Breast epithelium (tissue), 3 donors: ENCODE measurements around the gene TAGLN.
"Not testable (repeated sequence)": the region's sequence is repeated elsewhere in the genome, so short reads cannot be mapped to it uniquely, and the experiment has no call there.

ENCODE experiments used
- CTCF ChIP-seq, 3 donors: fragments of 450-650 bp; IDR thresholded peaks; one replicate each; pipeline ENCODE4 v1.5.1; 2016 to 2017; ENCODE audit warnings: antibody characterized with exemption in 3 of 3, mild to moderate bottlenecking in 3 of 3, moderate library complexity in 3 of 3
- POLR2A ChIP-seq: fragments of 450-650 bp; IDR thresholded peaks from one replicate; pipeline ENCODE4 v1.6.1; 2016; ENCODE audit warnings: antibody characterized with exemption, mild to moderate bottlenecking, moderate library complexity
- POLR2AphosphoS5 ChIP-seq, 3 donors: sonication (generic); formaldehyde crosslinking; IDR thresholded peaks; one replicate each; pipeline ENCODE4 v1.6.1; 2017; ENCODE audit warnings: antibody characterized with exemption in 3 of 3

GRCh38 chr11:117206111-117206510, 6.9 kb downstream of the TAGLN start:
- TF ChIP-seq CTCF (IDR thresholded peaks at IDR 0.05); POLR2A; POLR2AphosphoS5 (IDR thresholded peaks at IDR 0.05): not testable (repeated sequence)
